Tongue (tissue), 2 donors: Measurements from ENCODE around the gene IFITM5. TPM values are rescaled to one million over a fixed set of nuclear protein-coding genes. Genes with fewer than 3 reads are reported as not detected.
A peak's percentile ranks its signal among the peaks of the same experiment; 100 is the strongest.

ENCODE experiments used
- DNase-seq: peaks from one replicate; pipeline ENCODE4 v3.0.0-alpha.2; 2015
- total RNA-seq: library from RNA; depleted of rRNA; stranded (reverse); fragments of >200 nt; gene quantifications from one replicate; pipeline ENCODE4 v1.2.3, GENCODE V29; 2014

IFITM5 gene
- total RNA-seq, 1 donor from 2014 or later, result not detected

GRCh38 chr11:283405-284104, 15.8 kb downstream of the IFITM5 start:
- no peak for DNase-seq

- no peak for DNase-seq
Observed at GRCh38 chr11:282630-283360, 16.5 kb downstream of the IFITM5 start.

GRCh38 chr11:282171-282570, 17.2 kb downstream of the IFITM5 start:
- no peak for DNase-seq

- no peak for DNase-seq
Observed at GRCh38 chr11:281486-282161, 17.7 kb downstream of the IFITM5 start.

GRCh38 chr11:280706-281485, 18.4 kb downstream of the IFITM5 start:
- no peak for DNase-seq

- DNase-seq, result peak; percentile 22
Observed at GRCh38 chr11:279966-280705, 19.2 kb downstream of the IFITM5 start.

GRCh38 chr11:279040-279965, 20.0 kb downstream of the IFITM5 start:
- no peak for DNase-seq

- no peak for DNase-seq
Observed at GRCh38 chr11:278001-278951, 21.1 kb downstream of the IFITM5 start, which contains the start of gene NLRP6. Gene NLRP6 (plus strand): TSS chr11:278407. CDS start chr11:278570, 163 bp downstream.

- DNase-seq, result no peak
Observed at GRCh38 chr11:276219-276618, 23.1 kb downstream of the IFITM5 start.

GRCh38 chr11:272931-273198, 26.5 kb downstream of the IFITM5 start:
- no peak for DNase-seq

- DNase-seq, result no peak
Observed at GRCh38 chr11:272195-272930, 27.0 kb downstream of the IFITM5 start.

- DNase-seq, result no peak
Observed at GRCh38 chr11:271319-271715, 28.0 kb downstream of the IFITM5 start.

- no peak for DNase-seq
Observed at GRCh38 chr11:270451-271318, 28.6 kb downstream of the IFITM5 start.

GRCh38 chr11:269146-269890, 30.0 kb downstream of the IFITM5 start:
- DNase-seq, result no peak

- peak; percentile 32 for DNase-seq
Observed at GRCh38 chr11:268716-269145, 30.6 kb downstream of the IFITM5 start.

- DNase-seq, result no peak
Observed at GRCh38 chr11:267491-267994, 31.8 kb downstream of the IFITM5 start.
